Sciatic nerve (tissue), 2 donors: ENCODE measurements around the gene ZKSCAN5. TPM values are rescaled to one million over a fixed set of nuclear protein-coding genes. Genes with fewer than 3 reads are reported as not detected.
A peak's percentile ranks its signal among the peaks of the same experiment; 100 is the strongest.
"Not testable (repeated sequence)": the region's sequence is repeated elsewhere in the genome, so short reads cannot be mapped to it uniquely, and the experiment has no call there.

ENCODE experiments used
- ATAC-seq: fragments of 200-7000 bp; cut with Tn5 transposase; one replicate; pipeline ENCODE4 v1.9.1; 2020; ENCODE audit warnings: mild to moderate bottlenecking, moderate library complexity
- DNase-seq: peaks from one replicate; pipeline ENCODE4 v3.0.0-alpha.2; 2020; ENCODE audit warnings: low spot score
- intact Hi-C: fragments of 100-400 bp; cut with DNase I; formaldehyde crosslinking; loops from one replicate; pipeline ENCODE4 v1.14.2; 2022
- total RNA-seq: library from RNA; stranded (reverse); fragmentation: NEBNext Ultra II Directional; extraction: Animal tissue kit (Norgen Biotek cat#: 25700); gene quantifications from one replicate; pipeline ENCODE4 v1.2.1, GENCODE V29; 2021
- donor health status: DM: no; HTN: no; CAD: no.
- donor health status: DM: no; HTN: no; CAD: no.

ZKSCAN5 gene
- total RNA-seq, 1 donor from 2014 or later = 10.0 TPM

GRCh38 chr7:99573257-99573656 lies 68.8 kb downstream of the ZKSCAN5 start:
- ATAC-seq = no peak
- intact Hi-C loops = no loop called here
- no peak for DNase-seq

- intact Hi-C loops = no loop called here
- DNase-seq (no peak), ATAC-seq (no peak)
Observed at GRCh38 chr7:99576251-99576650, 71.8 kb downstream of the ZKSCAN5 start.

GRCh38 chr7:99579281-99579955 lies 75.0 kb downstream of the ZKSCAN5 start:
- intact Hi-C loops = no loop called here
- DNase-seq (no peak), ATAC-seq (no peak)

GRCh38 chr7:99579956-99580777 lies 75.7 kb downstream of the ZKSCAN5 start:
- intact Hi-C loops = no loop called here
- peak; percentile 80 for ATAC-seq
- peak; percentile 68 for DNase-seq

- DNase-seq, intact Hi-C loops, ATAC-seq: not testable (repeated sequence)
Observed at GRCh38 chr7:99580778-99581332, 76.4 kb downstream of the ZKSCAN5 start.

Other genes starting within 250 kb of the ZKSCAN5 start
- not detected for gene MYH16, start 231.8 kb upstream of the ZKSCAN5 start, total RNA-seq
- gene ARPC1A, start 178.8 kb upstream of the ZKSCAN5 start, total RNA-seq = 110 TPM
- gene ARPC1B, start 129.9 kb upstream of the ZKSCAN5 start, total RNA-seq = 125 TPM
- 76.1 TPM for gene PDAP1, start 96.1 kb upstream of the ZKSCAN5 start, total RNA-seq
- gene BUD31, start 95.7 kb upstream of the ZKSCAN5 start, total RNA-seq = 59.2 TPM
- 4.4 TPM for gene PTCD1, start 65.9 kb upstream of the ZKSCAN5 start, total RNA-seq
- gene CPSF4, start 65.7 kb upstream of the ZKSCAN5 start, total RNA-seq = 38.0 TPM
- 144 TPM for gene ATP5MF, start 38.5 kb upstream of the ZKSCAN5 start, total RNA-seq
- 12.4 TPM for gene ZNF789, start 31.8 kb upstream of the ZKSCAN5 start, total RNA-seq
- gene ZNF394, start 4.4 kb upstream of the ZKSCAN5 start, total RNA-seq = 38.8 TPM
- 6.7 TPM for gene FAM200A, start 47.5 kb downstream of the ZKSCAN5 start, total RNA-seq
- gene ZNF655, start 54.0 kb downstream of the ZKSCAN5 start, total RNA-seq = 62.0 TPM
- gene TMEM225B, start 93.6 kb downstream of the ZKSCAN5 start, total RNA-seq = 3.5 TPM
- gene ZSCAN25, start 112.3 kb downstream of the ZKSCAN5 start, total RNA-seq = 19.8 TPM
- 4.6 TPM for gene CYP3A5, start 175.3 kb downstream of the ZKSCAN5 start, total RNA-seq
- gene CYP3A7, start 230.5 kb downstream of the ZKSCAN5 start, total RNA-seq = not detected